Subcutaneous adipose tissue (tissue), 4 donors: ENCODE data around the gene STOML2. TPM values are rescaled to one million over a fixed set of nuclear protein-coding genes. Genes with fewer than 3 reads are reported as not detected.

Experiments
- CTCF ChIP-seq: fragments of 450-650 bp; IDR thresholded peaks from one replicate; pipeline ENCODE4 v1.5.1; 2016; ENCODE audit warnings: low read depth, mild to moderate bottlenecking, control low read depth, antibody characterized with exemption, moderate library complexity
- total RNA-seq, 4 donors: library from RNA; depleted of rRNA; stranded (reverse); fragments of >200 nt; gene quantifications; one replicate each; pipeline ENCODE4 v1.1.0, GENCODE V29; 2016

The STOML2 gene
- total RNA-seq, 4 donors from 2014 or later = 62.7 to 81.2 (median 68.1) TPM

DNA sequence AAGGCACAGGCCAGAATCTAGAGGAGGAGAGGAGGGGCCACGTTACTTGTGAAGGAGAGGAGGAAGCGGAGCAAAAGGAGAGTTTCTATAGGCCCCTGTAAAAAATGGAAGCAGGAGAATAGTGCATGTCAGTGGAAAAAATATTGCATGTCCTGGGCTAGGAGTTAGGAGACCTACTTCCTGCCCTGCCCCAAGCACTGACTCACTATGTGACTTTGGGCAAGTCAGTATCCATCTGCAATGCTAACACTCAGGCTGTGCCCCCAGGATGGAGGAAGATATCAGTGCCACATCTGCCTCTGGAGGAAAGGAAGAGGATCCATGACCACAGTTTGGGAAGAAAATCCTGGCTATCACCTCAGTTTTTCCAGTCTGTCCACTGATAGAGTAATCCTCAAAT, 13.5 kb downstream of the STOML2 start:
- TF ChIP-seq CTCF = no peak

DNA sequence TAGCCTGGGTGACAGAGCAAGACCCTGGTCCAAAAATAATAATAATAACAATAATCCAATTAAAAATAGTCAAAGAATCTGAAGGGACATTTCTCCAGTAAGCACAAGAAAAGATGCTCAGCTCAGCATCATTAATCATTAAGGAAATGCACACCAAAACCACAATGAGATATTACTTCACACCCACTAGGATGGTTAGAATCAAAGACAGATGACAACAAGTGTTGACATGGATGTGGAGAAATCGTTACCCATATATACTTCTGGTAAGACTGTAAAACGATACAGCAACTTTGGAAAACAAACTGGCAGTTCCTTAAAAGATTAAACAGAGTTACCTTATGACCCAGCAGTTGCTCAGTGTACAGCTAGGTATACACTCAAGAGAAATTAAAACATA, 17.9 kb downstream of the STOML2 start:
- no peak for TF ChIP-seq CTCF

- no peak for TF ChIP-seq CTCF
These were observed 23.2 kb downstream of the STOML2 start, which contains the start of gene FANCG for GRCh38 chr9:35079426-35080341. Gene FANCG, minus strand, starts transcription at chr9:35079942. Its CDS starts 418 bp downstream, at chr9:35079524.

GRCh38 chr9:35079041-35079425, 23.9 kb downstream of the STOML2 start:
- no peak for TF ChIP-seq CTCF

DNA sequence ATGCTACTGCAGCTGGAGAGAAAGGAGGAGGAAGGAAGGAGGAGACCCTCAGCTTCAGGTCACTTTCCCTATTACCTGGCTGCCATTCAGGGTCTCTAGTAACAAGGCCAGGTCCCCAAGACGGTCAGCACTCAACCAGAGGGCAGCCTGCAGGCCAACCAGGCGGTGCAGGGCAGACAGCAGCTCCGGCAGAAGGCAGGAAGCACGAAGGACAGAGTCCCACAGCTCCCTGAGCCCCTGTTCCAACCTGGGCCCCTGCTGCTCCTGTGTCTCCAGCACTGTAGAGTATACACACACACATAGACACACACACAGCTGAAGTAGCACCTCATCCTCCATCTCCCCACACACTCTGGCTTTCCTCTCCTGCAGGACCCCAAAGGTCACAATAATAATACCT, 24.9 kb downstream of the STOML2 start:
- no peak for TF ChIP-seq CTCF

GRCh38 chr9:35076848-35077247, 26.1 kb downstream of the STOML2 start:
- no peak for TF ChIP-seq CTCF

GRCh38 chr9:35075358-35075757, 27.6 kb downstream of the STOML2 start:
- no peak for TF ChIP-seq CTCF
